H1 (cell line): Measurements from ENCODE around the gene ERC1. TPM values are rescaled to one million over a fixed set of nuclear protein-coding genes. Genes with fewer than 3 reads are reported as not detected.

ENCODE experiments used
- CTCF ChIA-PET: fragments of 300-600 bp; sonication (Branson Sonifier 250); formaldehyde crosslinking; loops from one replicate; lab custom pipeline; 2021; ENCODE audit not compliant: partially characterized antibody; lab: Charles Lee
- POLR2A ChIA-PET: fragments of 300-600 bp; sonication (Branson Sonifier 250); formaldehyde crosslinking; loops from one replicate; lab custom pipeline; 2021; ENCODE audit warnings: inconsistent platforms; ENCODE audit not compliant: partially characterized antibody; lab: Charles Lee
- DNase-seq, 2 experiments: peaks; one replicate each; pipeline versions ENCODE4 v3.0.0 to v3.0.0-alpha.2; 2010 to 2022; ENCODE audit warnings: low spot score in 2 of 2, low read depth in 1 of 2, mixed read lengths in 1 of 2
- FAIRE-seq: peaks from 2 replicates; lab custom pipeline; 2011; peaks lifted over from hg19 to GRCh38; lab: Jason Lieb, UNC
- H2AFZ ChIP-seq: 2 replicates; pipeline ENCODE4 v1.8.1; 2012; ENCODE audit warnings: low read length, inconsistent platforms
- H2AK5ac ChIP-seq: 2 replicates; pipeline ENCODE4 v1.6.1; 2013; ENCODE audit warnings: low read depth, low read length
- H2BK120ac ChIP-seq: replicated peaks from 2 replicates; pipeline ENCODE3; 2013; ENCODE audit warnings: low read depth, low read length, inconsistent platforms
- H2BK12ac ChIP-seq: 2 replicates; pipeline ENCODE4 v1.6.1; 2013; ENCODE audit warnings: low read depth, low read length
- H2BK15ac ChIP-seq: 2 replicates; pipeline ENCODE4 v1.6.1; 2013; ENCODE audit warnings: low read length
- H2BK20ac ChIP-seq: 2 replicates; pipeline ENCODE4 v1.6.1; 2013; ENCODE audit warnings: low read length
- H2BK5ac ChIP-seq: 2 replicates; pipeline ENCODE4 v1.6.1; 2013; ENCODE audit warnings: low read depth, low read length
- H3K14ac ChIP-seq: 2 replicates; pipeline ENCODE4 v1.6.1; 2013; ENCODE audit warnings: inconsistent platforms; ENCODE audit not compliant: insufficient read length
- H3K18ac ChIP-seq: 2 replicates; pipeline ENCODE4 v1.6.1; 2013; ENCODE audit warnings: low read length; ENCODE audit errors: extremely low read depth
- H3K23ac ChIP-seq: 2 replicates; pipeline ENCODE4 v1.6.1; 2013; ENCODE audit warnings: inconsistent platforms; ENCODE audit not compliant: insufficient read length
- H3K23me2 ChIP-seq: 2 replicates; pipeline ENCODE4 v1.6.1; 2013; ENCODE audit warnings: low read depth, low read length
- H3K27ac ChIP-seq: 2 replicates; pipeline ENCODE4 v1.6.1; 2011; ENCODE audit warnings: low read depth, low read length, inconsistent platforms
- H3K27me3 ChIP-seq, 4 experiments: replicated peaks in 1 of 4; 1 replicate in 1 of 4; 2 replicates in 3 of 4; pipeline versions ENCODE4 v1.6.1 to v1.8.1; 2011 to 2013; ENCODE audit warnings: low read length in 3 of 4, mild to moderate bottlenecking in 3 of 4, inconsistent platforms in 2 of 4, mixed read lengths in 2 of 4, moderate library complexity in 1 of 4; ENCODE audit not compliant: control insufficient read depth in 3 of 4, insufficient read depth in 3 of 4; ENCODE audit errors: extremely low read depth in 1 of 4
- H3K36me3 ChIP-seq, 4 experiments: 2 replicates each; pipeline versions ENCODE4 v1.6.1 to v1.8.1; 2011 to 2013; ENCODE audit warnings: mild to moderate bottlenecking in 4 of 4, low read length in 3 of 4, moderate library complexity in 2 of 4, control low read depth in 1 of 4, inconsistent platforms in 1 of 4; ENCODE audit not compliant: insufficient read depth in 4 of 4, control insufficient read depth in 2 of 4
- H3K4ac ChIP-seq: replicated peaks from 2 replicates; pipeline ENCODE3; 2013; ENCODE audit warnings: low read length, low read depth, mixed read lengths, inconsistent platforms; ENCODE audit not compliant: insufficient read length
- H3K4me1 ChIP-seq, 4 experiments: replicated peaks in 1 of 4; 1 replicate in 1 of 4; 2 replicates in 3 of 4; pipeline versions ENCODE4 v1.6.1 to v1.8.1; 2011 to 2013; ENCODE audit warnings: low read length in 3 of 4, inconsistent platforms in 2 of 4, mixed read lengths in 1 of 4; ENCODE audit not compliant: insufficient read depth in 4 of 4, control insufficient read depth in 3 of 4
- H3K4me2 ChIP-seq, 2 experiments: 2 replicates each; pipeline versions ENCODE4 v1.6.1 to v1.8.1; 2011 to 2013; ENCODE audit warnings: low read depth in 2 of 2, low read length in 2 of 2, control low read depth in 1 of 2, inconsistent platforms in 1 of 2, mild to moderate bottlenecking in 1 of 2; ENCODE audit not compliant: insufficient read depth in 1 of 2
- H3K4me3 ChIP-seq, 4 experiments: fragments of 200-600, 300-600 bp in 1 of 4; sonication (generic), shearing (Covaris generic), sonication (Bioruptor Twin) in 1 of 4; 2 replicates each; pipeline versions ENCODE4 v1.5.1 to v1.8.1; 2011 to 2016; ENCODE audit warnings: low read length in 4 of 4, low read depth in 3 of 4, control low read depth in 2 of 4, inconsistent platforms in 2 of 4, mild to moderate bottlenecking in 2 of 4, mixed read lengths in 1 of 4, moderate library complexity in 1 of 4; ENCODE audit not compliant: insufficient read depth in 2 of 4; ENCODE audit errors: extremely low read depth in 1 of 4
- H3K56ac ChIP-seq: replicated peaks from 2 replicates; pipeline ENCODE3; 2013; ENCODE audit warnings: low read depth, mild to moderate bottlenecking, mixed read lengths, low read length, inconsistent platforms; ENCODE audit not compliant: insufficient read length
- H3K79me1 ChIP-seq: 2 replicates; pipeline ENCODE4 v1.6.1; 2013; ENCODE audit warnings: low read depth, low read length, control low read depth
- H3K79me2 ChIP-seq, 2 experiments: 2 replicates each; pipeline versions ENCODE4 v1.6.1 to v1.8.1; 2012 to 2013; ENCODE audit warnings: low read length in 2 of 2, mild to moderate bottlenecking in 2 of 2, inconsistent platforms in 1 of 2; ENCODE audit not compliant: insufficient read depth in 2 of 2, control insufficient read depth in 1 of 2
- H3K9ac ChIP-seq, 4 experiments: replicated peaks in 1 of 4; 1 replicate in 1 of 4; 2 replicates in 3 of 4; pipeline versions ENCODE4 v1.6.1 to v1.8.1; 2011 to 2013; ENCODE audit warnings: low read depth in 3 of 4, low read length in 3 of 4, control low read depth in 2 of 4, mild to moderate bottlenecking in 2 of 4, moderate library complexity in 2 of 4, inconsistent platforms in 1 of 4; ENCODE audit errors: extremely low read depth in 1 of 4
- H3K9me3 ChIP-seq, 2 experiments: 2 replicates each; pipeline versions ENCODE4 v1.6.1 to v1.8.1; 2012 to 2013; ENCODE audit warnings: mild to moderate bottlenecking in 2 of 2, moderate library complexity in 2 of 2, control low read depth in 1 of 2, inconsistent platforms in 1 of 2, low read depth in 1 of 2, low read length in 1 of 2, mixed read lengths in 1 of 2; ENCODE audit not compliant: insufficient read depth in 2 of 2
- H4K20me1 ChIP-seq, 2 experiments: replicated peaks in 1 of 2; 2 replicates each; pipeline versions ENCODE3 to v1.8.1; 2011 to 2013; ENCODE audit warnings: inconsistent platforms in 2 of 2, low read length in 2 of 2, mild to moderate bottlenecking in 1 of 2; ENCODE audit not compliant: insufficient read depth in 2 of 2, control insufficient read depth in 1 of 2
- H4K5ac ChIP-seq: 2 replicates; pipeline ENCODE4 v1.6.1; 2013; ENCODE audit warnings: low read length, low read depth, mixed read lengths, inconsistent platforms; ENCODE audit not compliant: insufficient read length
- H4K8ac ChIP-seq: 2 replicates; pipeline ENCODE4 v1.8.0; 2013; ENCODE audit warnings: mild to moderate bottlenecking, moderate library complexity, low read length, inconsistent platforms; ENCODE audit not compliant: insufficient read depth; ENCODE audit errors: extremely low read depth
- H4K91ac ChIP-seq: replicated peaks from 2 replicates; pipeline ENCODE3; 2013; ENCODE audit warnings: low read length, mixed read lengths, inconsistent platforms; ENCODE audit not compliant: insufficient read length
- CBX8 ChIP-seq: fragments of 300-800, 300-1000 bp; sonication (generic); IDR thresholded peaks from 2 replicates; pipeline ENCODE4 v1.7.1; 2016; ENCODE audit warnings: low read depth, low read length, borderline replicate concordance
- CHD2 ChIP-seq: IDR thresholded peaks from 2 replicates; pipeline ENCODE4 v1.6.1; 2012; ENCODE audit warnings: low read length, improper control_type of control experiment
- GABPA ChIP-seq: IDR thresholded peaks from 2 replicates; pipeline ENCODE4 v1.6.1; 2011; ENCODE audit warnings: mild to moderate bottlenecking, low read length, moderate library complexity, borderline replicate concordance; ENCODE audit not compliant: insufficient read depth
- HDAC6 ChIP-seq: IDR thresholded peaks from one replicate; pipeline ENCODE4 v1.7.1; 2012; ENCODE audit warnings: low read depth, mild to moderate bottlenecking, inconsistent platforms, low read length, moderate library complexity
- KDM5A ChIP-seq: fragments of 200-600 bp; IDR thresholded peaks from 2 replicates; pipeline ENCODE4 v1.7.1; 2012; ENCODE audit warnings: mild to moderate bottlenecking, low read length, inconsistent platforms, mixed read lengths
- NANOG ChIP-seq: IDR thresholded peaks from 2 replicates; pipeline ENCODE4 v1.6.1; 2011; ENCODE audit warnings: low read length, low read depth, mild to moderate bottlenecking, inconsistent platforms; ENCODE audit not compliant: insufficient read depth, poor library complexity, severe bottlenecking
- POLR2A ChIP-seq, 2 experiments: IDR thresholded peaks; 1 replicate in 1 of 2; 2 replicates in 1 of 2; pipeline ENCODE4 v1.6.1; 2011; ENCODE audit warnings: low read depth in 2 of 2, low read length in 2 of 2, mild to moderate bottlenecking in 2 of 2; ENCODE audit errors: control extremely low read depth in 1 of 2
- RXRA ChIP-seq: IDR thresholded peaks from 2 replicates; pipeline ENCODE4 v1.6.1; 2011; ENCODE audit warnings: low read depth, mild to moderate bottlenecking, low read length, moderate library complexity; ENCODE audit not compliant: insufficient read depth
- SAP30 ChIP-seq: fragments of 300-600 bp; sonication (generic); IDR thresholded peaks from 2 replicates; pipeline ENCODE4 v1.7.1; 2012; ENCODE audit warnings: low read length, moderate library complexity, mild to moderate bottlenecking, inconsistent platforms; ENCODE audit not compliant: insufficient read depth, insufficient replicate concordance
- TBP ChIP-seq: IDR thresholded peaks from 2 replicates; pipeline ENCODE4 v1.6.1; 2011; ENCODE audit warnings: low read depth, low read length, improper control_type of control experiment
- TCF12 ChIP-seq: IDR thresholded peaks from 2 replicates; pipeline ENCODE4 v1.6.1; 2011; ENCODE audit warnings: low read depth, mild to moderate bottlenecking, low read length
- WGBS, 2 experiments: shearing (Covaris generic) in 1 of 2; methylation state at CpG; one replicate each; pipeline versions ENCODE4 v1.1.6 to v1.1.7; 2013 to 2015; ENCODE audit warnings: low lambda C conversion rate in 2 of 2, mixed read lengths in 2 of 2, inconsistent platforms in 1 of 2, low coverage in 1 of 2, missing lambda C conversion rate in 1 of 2; ENCODE audit not compliant: insufficient replicate concordance in 2 of 2, insufficient coverage in 1 of 2, insufficient read length in 1 of 2; ENCODE audit errors: extremely low coverage in 1 of 2, missing lambda C conversion rate in 1 of 2; 5-methylcytosine and 5-hydroxymethylcytosine counted together
- polyA plus RNA-seq, 7 experiments: library from polyadenylated mRNA; depleted of rRNA in 3 of 7; stranded (reverse) in 5 of 7; unstranded in 2 of 7; fragments of >200 nt in 5 of 7; fragments of 200-250 nt in 2 of 7; gene quantifications; 1 replicate in 5 of 7; 2 replicates in 1 of 7; 4 replicates in 1 of 7; pipeline versions ENCODE4 v1.2.1 to v1.2.3, GENCODE V29; 2011 to 2013; ENCODE audit warnings: missing spikeins in 2 of 7, mixed read lengths in 2 of 7
- total RNA-seq: library from RNA; stranded (reverse); fragmentation: NEBNext Ultra II Directional; extraction: Animal tissue kit (Norgen Biotek cat#: 25700); gene quantifications from 2 replicates; pipeline ENCODE4 v1.2.1, GENCODE V29; 2021
- TF ChIP-seq, protein P1 (sequence below): IDR thresholded peaks from 2 replicates; pipeline ENCODE4 v1.6.1; 2012; ENCODE audit warnings: low read length, inconsistent platforms

ERC1 gene
- total and polyA plus RNA-seq, 2 of the 8 experiments (the other 6 are each of a cell fraction or from before 2014, with no cell fraction given), result 7.8 to 45.7 TPM

DNA sequence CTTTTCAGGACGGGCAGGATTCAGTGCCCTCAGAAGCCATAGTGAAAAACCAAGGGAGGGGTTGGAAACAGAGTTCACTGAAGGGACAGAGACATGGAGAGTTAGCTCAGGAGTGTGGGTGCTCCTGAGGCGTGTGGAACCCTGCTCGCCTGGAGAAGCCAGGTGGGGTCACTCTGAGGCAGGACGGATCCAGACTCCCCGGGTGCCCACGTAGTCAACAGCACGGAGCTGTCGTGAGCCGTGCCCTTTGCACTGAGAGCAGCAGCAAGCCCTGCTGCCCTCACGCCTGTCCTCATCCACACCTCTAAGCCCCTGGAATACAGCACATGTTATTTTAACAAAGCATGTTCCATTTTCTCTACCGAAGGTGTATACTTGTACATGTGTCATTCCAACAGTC is 488.6 kb downstream of the ERC1 start:
- POLR2A ChIA-PET, result no interaction called here
- H3K9me3 ChIP-seq, result no peaks in the 10 kb centered on the region
- DNase-seq, result no peak
- TF ChIP-seq GABPA, result no peak
- TF ChIP-seq TBP, result no peak
- no peak for TF ChIP-seq RXRA
- TF ChIP-seq CHD2, result no peak
- no peak for TF ChIP-seq POLR2A (IDR thresholded peaks at IDR 0.05; ENCODE audit: control extremely low read depth in 1 of 2, low read depth in 2 of 2, low read length in 2 of 2)
- TF ChIP-seq, protein P1, sequence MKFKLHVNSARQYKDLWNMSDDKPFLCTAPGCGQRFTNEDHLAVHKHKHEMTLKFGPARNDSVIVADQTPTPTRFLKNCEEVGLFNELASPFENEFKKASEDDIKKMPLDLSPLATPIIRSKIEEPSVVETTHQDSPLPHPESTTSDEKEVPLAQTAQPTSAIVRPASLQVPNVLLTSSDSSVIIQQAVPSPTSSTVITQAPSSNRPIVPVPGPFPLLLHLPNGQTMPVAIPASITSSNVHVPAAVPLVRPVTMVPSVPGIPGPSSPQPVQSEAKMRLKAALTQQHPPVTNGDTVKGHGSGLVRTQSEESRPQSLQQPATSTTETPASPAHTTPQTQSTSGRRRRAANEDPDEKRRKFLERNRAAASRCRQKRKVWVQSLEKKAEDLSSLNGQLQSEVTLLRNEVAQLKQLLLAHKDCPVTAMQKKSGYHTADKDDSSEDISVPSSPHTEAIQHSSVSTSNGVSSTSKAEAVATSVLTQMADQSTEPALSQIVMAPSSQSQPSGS, result no peak
- no peak for TF ChIP-seq KDM5A
- TF ChIP-seq SAP30, result no peak
- no peak for TF ChIP-seq NANOG
- no peak for TF ChIP-seq TCF12
- TF ChIP-seq CBX8, result no peak
- no peak for TF ChIP-seq HDAC6

More for the DNA sequence above, 488.6 kb downstream of the ERC1 start:
- H3K4me3 ChIP-seq, result no peak overlapping the region
- H3K4me2 ChIP-seq, result no peak overlapping the region
- no peak overlapping the region for H4K8ac ChIP-seq
- H2AFZ ChIP-seq, result no peak overlapping the region
- H4K20me1 ChIP-seq, result no peaks in the 10 kb centered on the region
- FAIRE-seq, result no peak
- no peak overlapping the region for H2BK20ac ChIP-seq
- no peak overlapping the region for H4K91ac ChIP-seq
- no peak overlapping the region for H3K14ac ChIP-seq
- H3K27ac ChIP-seq, result no peak overlapping the region
- H3K27me3 ChIP-seq, result no peaks in the 10 kb centered on the region; a peak in 1 of 7 replicates
- no peak overlapping the region for H3K4ac ChIP-seq
- CTCF ChIA-PET, result interaction anchor here (0.6 kb wide), 1 partner anchor 41 kb away, joined by 4 read pairs; no protein-coding TSS in a partner anchor
- H3K79me2 ChIP-seq, result no peaks in the 10 kb centered on the region
- no peak overlapping the region for H2BK120ac ChIP-seq
- H3K4me1 ChIP-seq, result peaks cover 2 to 5% (median 3%) of the 10 kb centered on the region in 4 experiments; a peak in 3 of 7 replicates
- WGBS, 2 experiments, result 93% methylated on average over 11 of the region's 11 CpGs; no CpG with 5 or more reads in 1 of the 2 experiments
- H3K79me1 ChIP-seq, result no peaks in the 10 kb centered on the region
- H3K56ac ChIP-seq, result no peak overlapping the region
- no peak overlapping the region for H3K23ac ChIP-seq
- H2BK12ac ChIP-seq, result no peak overlapping the region
- H3K36me3 ChIP-seq, result no peaks in the 10 kb centered on the region
- H2AK5ac ChIP-seq, result no peak overlapping the region
- no peak overlapping the region for H2BK15ac ChIP-seq
- H3K23me2 ChIP-seq, result no peaks in the 10 kb centered on the region
- no peak overlapping the region for H3K9ac ChIP-seq
- no peak overlapping the region for H3K18ac ChIP-seq
- no peak overlapping the region for H4K5ac ChIP-seq
- no peak overlapping the region for H2BK5ac ChIP-seq
